ENCODE data around the gene ITGA5. TPM values are rescaled to one million over a fixed set of nuclear protein-coding genes. Genes with fewer than 3 reads are reported as not detected.

Gene ITGA5
- total RNA-seq, 1 donor from 2014 or later, result 20.1 TPM

GRCh38 chr12:54358945-54359761 is 59.9 kb downstream of the ITGA5 start:
- no peak for TF ChIP-seq CTCF (conservative IDR thresholded peaks at IDR 0.05)
- Mint-ChIP-seq H3K27me3 (ENCODE audit: low read depth) (no peaks in the 10 kb centered on the region), H3K4me1 (no peaks in the 10 kb centered on the region), H3K9me3 (no peaks in the 10 kb centered on the region), H3K27ac (ENCODE audit: unreplicated experiment) (no peak overlapping the region), H3K4me3 (no peak overlapping the region), H3K36me3 (ENCODE audit: low read depth) (no peaks in the 10 kb centered on the region)
- peak; percentile 87 for DNase-seq (ENCODE audit: low read depth, low spot score)

DNA sequence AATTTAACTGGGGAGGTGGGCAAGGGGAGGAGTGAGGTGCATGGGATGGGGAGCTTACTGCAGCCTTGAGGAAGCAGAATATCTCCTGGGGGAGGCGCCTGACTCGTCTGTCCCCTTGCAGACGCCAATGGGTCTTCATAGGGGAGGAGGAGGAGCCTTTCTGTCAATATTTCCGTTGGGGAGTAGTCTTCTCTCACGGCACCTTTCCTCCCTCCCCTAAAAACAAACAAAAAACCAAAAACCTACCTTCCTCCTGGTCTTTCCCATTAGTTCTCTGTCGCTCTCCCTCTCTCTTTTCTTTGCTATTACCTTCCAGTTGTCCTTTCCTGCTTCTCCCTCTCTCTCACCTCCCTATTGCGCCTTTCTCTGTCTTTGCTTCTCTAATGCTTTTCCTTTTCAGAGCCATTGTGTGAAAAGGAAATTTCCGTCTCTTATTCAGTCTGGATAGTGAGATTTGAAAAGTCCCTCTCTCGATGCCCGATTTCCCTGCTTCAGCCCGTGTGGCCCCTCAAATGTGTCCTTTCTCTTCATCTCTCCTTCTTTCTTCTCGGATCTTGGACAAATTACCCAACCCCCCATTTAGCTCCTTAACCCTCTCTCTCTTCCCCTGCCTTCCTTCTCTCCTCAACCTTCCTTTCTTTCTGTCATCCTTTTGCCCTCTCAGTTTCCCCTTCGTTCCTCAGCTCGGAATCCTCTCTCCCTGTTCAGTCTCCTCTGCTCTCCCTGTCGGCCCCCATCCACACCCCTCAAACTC is 60.7 kb downstream of the ITGA5 start:
- peaks cover 7% of the 10 kb centered on the region for H3K4me1 Mint-ChIP-seq
- no peak for TF ChIP-seq CTCF (conservative IDR thresholded peaks at IDR 0.05)
- no peaks in the 10 kb centered on the region for H3K27me3 Mint-ChIP-seq (ENCODE audit: low read depth)
- H3K27ac Mint-ChIP-seq (ENCODE audit: unreplicated experiment), result no peak overlapping the region
- H3K36me3 Mint-ChIP-seq (ENCODE audit: low read depth), result no peaks in the 10 kb centered on the region
- H3K9me3 Mint-ChIP-seq, result no peaks in the 10 kb centered on the region
- no peak for DNase-seq (ENCODE audit: low read depth, low spot score)
- H3K4me3 Mint-ChIP-seq, result no peak overlapping the region

- TF ChIP-seq CTCF (conservative IDR thresholded peaks at IDR 0.05), result no peak
- Mint-ChIP-seq H3K4me3 (peak overlapping the region; percentile 88), H3K27me3 (ENCODE audit: low read depth) (no peaks in the 10 kb centered on the region), H3K4me1 (peaks cover 14% of the 10 kb centered on the region), H3K27ac (ENCODE audit: unreplicated experiment) (no peak overlapping the region), H3K9me3 (no peaks in the 10 kb centered on the region), H3K36me3 (ENCODE audit: low read depth) (no peaks in the 10 kb centered on the region)
- no peak for DNase-seq (ENCODE audit: low read depth, low spot score)
These were observed 61.4 kb downstream of the ITGA5 start for GRCh38 chr12:54357506-54358190.

GRCh38 chr12:54356951-54357356 is 62.1 kb downstream of the ITGA5 start:
- Mint-ChIP-seq H3K27me3 (ENCODE audit: low read depth) (no peaks in the 10 kb centered on the region), H3K4me1 (peaks cover 21% of the 10 kb centered on the region), H3K27ac (ENCODE audit: unreplicated experiment) (peak overlapping the region; percentile 75), H3K4me3 (peak overlapping the region; percentile 88), H3K36me3 (ENCODE audit: low read depth) (no peaks in the 10 kb centered on the region), H3K9me3 (no peaks in the 10 kb centered on the region)
- no peak for DNase-seq (ENCODE audit: low read depth, low spot score)
- no peak for TF ChIP-seq CTCF (conservative IDR thresholded peaks at IDR 0.05)

GRCh38 chr12:54356228-54356627 is 62.8 kb downstream of the ITGA5 start:
- DNase-seq (ENCODE audit: low read depth, low spot score), result no peak
- Mint-ChIP-seq H3K4me3 (peak overlapping the region; percentile 88), H3K9me3 (no peaks in the 10 kb centered on the region), H3K4me1 (peaks cover 28% of the 10 kb centered on the region), H3K27me3 (ENCODE audit: low read depth) (no peaks in the 10 kb centered on the region), H3K36me3 (ENCODE audit: low read depth) (no peaks in the 10 kb centered on the region), H3K27ac (ENCODE audit: unreplicated experiment) (peak overlapping the region; percentile 68)
- TF ChIP-seq CTCF (conservative IDR thresholded peaks at IDR 0.05), result no peak
